GM21423 (cell line): ENCODE data around the gene TDRD7.

ENCODE experiments used
- ATAC-seq: cut with Tn5 transposase; IDR thresholded peaks from one replicate; pipeline ENCODE4 v1.9.1; 2021; ENCODE audit warnings: mild to moderate bottlenecking, moderate library complexity; ENCODE audit not compliant: unreplicated experiment

TDRD7 gene

GRCh38 chr9:97504381-97505216 is 92.7 kb downstream of the TDRD7 start:
- ATAC-seq = no peak

- no peak for ATAC-seq
Observed at GRCh38 chr9:97505845-97506244, 93.9 kb downstream of the TDRD7 start.

GRCh38 chr9:97506306-97506705 is 94.4 kb downstream of the TDRD7 start:
- no peak for ATAC-seq

GRCh38 chr9:97506787-97507186 is 94.9 kb downstream of the TDRD7 start:
- no peak for ATAC-seq

- no peak for ATAC-seq
Observed at GRCh38 chr9:97507428-97507984, 95.6 kb downstream of the TDRD7 start.

- ATAC-seq = no peak
Observed at GRCh38 chr9:97508852-97509251, 97.0 kb downstream of the TDRD7 start.

- peak; percentile 57 for ATAC-seq
Observed at GRCh38 chr9:97510797-97511654, 99.1 kb downstream of the TDRD7 start.

- ATAC-seq = peak; percentile 12
Observed at GRCh38 chr9:97511655-97512427, 99.9 kb downstream of the TDRD7 start.

GRCh38 chr9:97512966-97513560 is 101.2 kb downstream of the TDRD7 start:
- ATAC-seq = no peak

GRCh38 chr9:97514531-97514930 is 102.6 kb downstream of the TDRD7 start:
- no peak for ATAC-seq

- ATAC-seq = no peak
Observed at GRCh38 chr9:97515662-97516061, 103.8 kb downstream of the TDRD7 start.

GRCh38 chr9:97516111-97516510 is 104.2 kb downstream of the TDRD7 start:
- ATAC-seq = no peak

GRCh38 chr9:97517331-97518089 is 105.6 kb downstream of the TDRD7 start:
- no peak for ATAC-seq

- no peak for ATAC-seq
Observed at GRCh38 chr9:97518166-97518908, 106.4 kb downstream of the TDRD7 start.

- no peak for ATAC-seq
Observed at GRCh38 chr9:97518909-97519307, 107.0 kb downstream of the TDRD7 start.

GRCh38 chr9:97519441-97519970 is 107.6 kb downstream of the TDRD7 start:
- ATAC-seq = no peak

GRCh38 chr9:97521576-97522333 is 109.9 kb downstream of the TDRD7 start:
- ATAC-seq = no peak

- ATAC-seq = no peak
Observed at GRCh38 chr9:97524424-97524823, 112.5 kb downstream of the TDRD7 start.
